Liver (tissue), 9 donors: ENCODE data around the gene MYO10. TPM values are rescaled to one million over a fixed set of nuclear protein-coding genes. Genes with fewer than 3 reads are reported as not detected.

ENCODE experiments used
- DNase-seq: peaks from one replicate; pipeline ENCODE4 v3.0.0-alpha.2; 2017; ENCODE audit warnings: low spot score
- H3K27ac ChIP-seq, 2 donors: one replicate each; pipeline ENCODE4 v1.7.0; 2013; ENCODE audit warnings: inconsistent platforms in 2 of 2, low read length in 2 of 2, control low read depth in 1 of 2, low read depth in 1 of 2, mild to moderate bottlenecking in 1 of 2
- H3K27me3 ChIP-seq, 4 donors: one replicate each; pipeline versions ENCODE4 v1.6.1 to v1.7.0; 2013; ENCODE audit warnings: low read length in 3 of 4, inconsistent platforms in 1 of 4, mild to moderate bottlenecking in 1 of 4, moderate library complexity in 1 of 4; ENCODE audit not compliant: control insufficient read depth in 4 of 4, insufficient read depth in 4 of 4
- H3K36me3 ChIP-seq, 4 donors: one replicate each; pipeline versions ENCODE4 v1.6.1 to v1.7.0; 2013; ENCODE audit warnings: low read length in 3 of 4, mild to moderate bottlenecking in 3 of 4, low read depth in 1 of 4, moderate library complexity in 1 of 4; ENCODE audit not compliant: control insufficient read depth in 4 of 4, insufficient read depth in 3 of 4
- H3K4me1 ChIP-seq, 4 donors: one replicate each; pipeline versions ENCODE4 v1.6.1 to v1.7.0; 2013; ENCODE audit warnings: low read length in 3 of 4, mild to moderate bottlenecking in 3 of 4, moderate library complexity in 1 of 4; ENCODE audit not compliant: control insufficient read depth in 4 of 4, insufficient read depth in 4 of 4
- H3K4me3 ChIP-seq, 3 donors: one replicate each; pipeline versions ENCODE4 v1.6.1 to v1.7.0; 2013; ENCODE audit warnings: low read length in 3 of 3, control low read depth in 1 of 3, low read depth in 1 of 3, mild to moderate bottlenecking in 1 of 3
- H3K9ac ChIP-seq, 2 donors: one replicate each; pipeline ENCODE4 v1.7.0; 2013; ENCODE audit warnings: low read length in 2 of 2, mild to moderate bottlenecking in 2 of 2, moderate library complexity in 2 of 2, control low read depth in 1 of 2, low read depth in 1 of 2
- H3K9me3 ChIP-seq, 4 donors: one replicate each; pipeline versions ENCODE4 v1.6.1 to v1.7.0; 2013; ENCODE audit warnings: low read length in 3 of 4; ENCODE audit not compliant: control insufficient read depth in 4 of 4
- CTCF ChIP-seq: fragments of 150-350 bp; IDR thresholded peaks from 2 replicates; pipeline ENCODE4 v1.5.1; 2017; ENCODE audit warnings: improper control_type of control experiment, low read depth, low read length; ENCODE audit not compliant: missing input control
- FOXA2 ChIP-seq: IDR thresholded peaks from 2 replicates; pipeline ENCODE4 v1.6.1; 2016; ENCODE audit warnings: antibody characterized with exemption
- GABPA ChIP-seq, 2 donors: IDR thresholded peaks in 1 of 2; conservative IDR thresholded peaks in 1 of 2; 2 replicates each; pipeline ENCODE4 v1.6.1; 2016; ENCODE audit warnings: antibody characterized with exemption in 2 of 2, mild to moderate bottlenecking in 1 of 2, moderate library complexity in 1 of 2
- HNF4A ChIP-seq, 2 donors: conservative IDR thresholded peaks; 2 replicates each; pipeline ENCODE4 v1.6.1; 2016; ENCODE audit warnings: antibody characterized with exemption in 2 of 2, mild to moderate bottlenecking in 2 of 2
- HNF4G ChIP-seq: IDR thresholded peaks from 2 replicates; pipeline ENCODE4 v1.6.1; 2016; ENCODE audit warnings: antibody characterized with exemption
- JUND ChIP-seq, 2 donors: IDR thresholded peaks; 2 replicates each; pipeline ENCODE4 v1.6.1; 2016; ENCODE audit warnings: antibody characterized with exemption in 2 of 2
- MAX ChIP-seq: IDR thresholded peaks from 2 replicates; pipeline ENCODE4 v1.6.1; 2016; ENCODE audit warnings: antibody characterized with exemption
- NR2F2 ChIP-seq: IDR thresholded peaks from 2 replicates; pipeline ENCODE4 v1.6.1; 2016; ENCODE audit warnings: antibody characterized with exemption
- RAD21 ChIP-seq, 2 donors: IDR thresholded peaks; 2 replicates each; pipeline ENCODE4 v1.6.1; 2016; ENCODE audit warnings: antibody characterized with exemption in 2 of 2, mild to moderate bottlenecking in 2 of 2
- REST ChIP-seq: IDR thresholded peaks from 2 replicates; pipeline ENCODE4 v1.6.1; 2016; ENCODE audit warnings: antibody characterized with exemption, mild to moderate bottlenecking
- RXRA ChIP-seq, 2 donors: IDR thresholded peaks; 2 replicates each; pipeline ENCODE4 v1.6.1; 2017 to 2018; ENCODE audit warnings: antibody characterized with exemption in 2 of 2, mild to moderate bottlenecking in 1 of 2
- SP1 ChIP-seq: IDR thresholded peaks from 2 replicates; pipeline ENCODE4 v1.6.1; 2018; ENCODE audit warnings: antibody characterized with exemption, mild to moderate bottlenecking
- TAF1 ChIP-seq: conservative IDR thresholded peaks from 2 replicates; pipeline ENCODE4 v1.6.1; 2016; ENCODE audit warnings: antibody characterized with exemption, mild to moderate bottlenecking
- YY1 ChIP-seq: IDR thresholded peaks from 2 replicates; pipeline ENCODE4 v1.6.1; 2016; ENCODE audit warnings: antibody characterized with exemption, mild to moderate bottlenecking
- ZBTB33 ChIP-seq: IDR thresholded peaks from 2 replicates; pipeline ENCODE4 v1.6.1; 2016; ENCODE audit warnings: antibody characterized with exemption
- WGBS: extraction: QIAGEN DNeasy Blood & Tissue Kit; methylation state at CpG from one replicate; pipeline ENCODE4 v1.1.7; 2013; 5-methylcytosine and 5-hydroxymethylcytosine counted together
- polyA plus RNA-seq, 2 donors: library from polyadenylated mRNA; stranded (reverse) in 1 of 2; unstranded in 1 of 2; fragments of 200-250 nt in 1 of 2; fragments of >200 nt in 1 of 2; fragmentation: Nextera tagmentation in 1 of 2; extraction: Ambion mirVana in 1 of 2; gene quantifications; one replicate each; pipeline versions ENCODE4 v1.2.1 to v1.2.3, GENCODE V29; 2013 to 2015
- total RNA-seq, 2 donors: library from RNA; depleted of rRNA; stranded (reverse); fragments of >200 nt; gene quantifications; one replicate each; pipeline ENCODE4 v1.2.3, GENCODE V29; 2014
- donor health status: healthy.
- donor health status: healthy.
- donor health status: healthy.
- donor health status: healthy.
- donor health status: healthy.

Gene MYO10
- total and polyA plus RNA-seq, 4 donors = 4.3 to 15.3 (median 7.1) TPM

- Histone ChIP-seq H3K4me1 (no peaks in the 10 kb centered on the region), H3K4me3 (no peak overlapping the region), H3K27me3 (peaks cover 0 to 6% (median 0%) of the 10 kb centered on the region in 4 donors), H3K27ac (no peak overlapping the region), H3K36me3 (no peaks in the 10 kb centered on the region), H3K9ac (no peak overlapping the region), H3K9me3 (no peaks in the 10 kb centered on the region)
- WGBS = 63% methylated on average over 4 of the region's 4 CpGs
- TF ChIP-seq SP1 (no peak), ZBTB33 (no peak), MAX (no peak), RAD21 (IDR thresholded peaks at IDR 0.05) (no peak), YY1 (no peak)
- DNase-seq = no peak
Measured at GRCh38 chr5:16704945-16705344, 231.1 kb downstream of the MYO10 start.

- Histone ChIP-seq H3K9me3 (no peaks in the 10 kb centered on the region), H3K36me3 (no peaks in the 10 kb centered on the region), H3K27ac (no peak overlapping the region), H3K27me3 (peaks cover 0 to 6% (median 0%) of the 10 kb centered on the region in 4 donors), H3K4me1 (no peaks in the 10 kb centered on the region), H3K4me3 (no peak overlapping the region), H3K9ac (no peak overlapping the region)
- 78% methylated on average over 2 of the region's 2 CpGs for WGBS
- TF ChIP-seq CTCF (no peak), JUND (IDR thresholded peaks at IDR 0.05) (no peak), GABPA (IDR thresholded peaks at IDR 0.05 in 1 of 2, conservative IDR thresholded peaks at IDR 0.05 in 1 of 2) (no peak), YY1 (no peak)
- no peak for DNase-seq
Measured at GRCh38 chr5:16702964-16703363, 233.1 kb downstream of the MYO10 start.

GRCh38 chr5:16701134-16702099 is 234.7 kb downstream of the MYO10 start:
- Histone ChIP-seq H3K36me3 (no peaks in the 10 kb centered on the region), H3K4me1 (no peaks in the 10 kb centered on the region), H3K9me3 (no peaks in the 10 kb centered on the region), H3K4me3 (no peak overlapping the region), H3K27ac (no peak overlapping the region), H3K27me3 (no peaks in the 10 kb centered on the region), H3K9ac (no peak overlapping the region)
- no peak for DNase-seq
- WGBS = 94% methylated on average over 48 of the region's 48 CpGs
- TF ChIP-seq NR2F2 = no peak
- no peak for TF ChIP-seq RAD21 (IDR thresholded peaks at IDR 0.05)
- no peak for TF ChIP-seq JUND (IDR thresholded peaks at IDR 0.05)
- TF ChIP-seq RXRA (IDR thresholded peaks at IDR 0.05) = no peak
- no peak for TF ChIP-seq GABPA (IDR thresholded peaks at IDR 0.05 in 1 of 2, conservative IDR thresholded peaks at IDR 0.05 in 1 of 2)
- TF ChIP-seq REST = no peak
- no peak for TF ChIP-seq FOXA2
- no peak for TF ChIP-seq HNF4A (conservative IDR thresholded peaks at IDR 0.05)
- TF ChIP-seq HNF4G = no peak
- no peak for TF ChIP-seq ZBTB33
- no peak for TF ChIP-seq MAX
- TF ChIP-seq SP1 = no peak
- no peak for TF ChIP-seq TAF1
